ENCODE measurements around the gene GABPB2. TPM values are rescaled to one million over a fixed set of nuclear protein-coding genes. Genes with fewer than 3 reads are reported as not detected.

The GABPB2 gene
- total and polyA plus RNA-seq, 2 of the 13 experiments (the other 11 are each of a cell fraction or from before 2014, with no cell fraction given) = 0.09 TPM; not detected in 1

GRCh38 chr1:151164732-151165280 is 94.2 kb downstream of the GABPB2 start:
- peaks cover 0 to 5% of the 10 kb centered on the region in 2 experiments; a peak in 2 of 5 replicates for H3K27me3 ChIP-seq (ENCODE audit: control insufficient read depth in 1 of 2, insufficient read depth in 2 of 2, low read length in 2 of 2)
- intact Hi-C loops (cut with micrococcal nuclease; ENCODE audit: unreplicated experiment) = no loop called here
- H3K79me2 ChIP-seq (ENCODE audit: insufficient read depth, low read length) = peaks cover 17% of the 10 kb centered on the region
- no peaks in the 10 kb centered on the region for H3K9me3 ChIP-seq (ENCODE audit: low read length)
- peak; percentile 78 for FAIRE-seq
- peak; percentile 25 for DNase-seq (ENCODE audit: low spot score)
- no peak for TF ChIP-seq ETV5 (CRISPR knock-in tag; IDR thresholded peaks at IDR 0.05; ENCODE audit: borderline replicate concordance)
- 0 out of 2 replicates have a peak, but pooled peaks have one; percentile 14 for TF ChIP-seq HNF1B (CRISPR knock-in tag; IDR thresholded peaks at IDR 0.05)
- peak; percentile 67; the same call in 1 of the 2 replicates for TF ChIP-seq PATZ1 (CRISPR knock-in tag; IDR thresholded peaks at IDR 0.05)
- TF ChIP-seq TARDBP (CRISPR knock-in tag; IDR thresholded peaks at IDR 0.05) = peak; percentile 24; the same call in 1 of the 2 replicates
- peak; percentile 76; the same call in 1 of the 2 replicates for TF ChIP-seq CEBPB (IDR thresholded peaks at IDR 0.05; ENCODE audit: borderline replicate concordance, low read depth, low read length)
- TF ChIP-seq ZNF513 (CRISPR knock-in tag; conservative IDR thresholded peaks at IDR 0.05) = no peak
- no peak for TF ChIP-seq EZH2 (conservative IDR thresholded peaks at IDR 0.05; ENCODE audit: low read depth, low read length)
- TF ChIP-seq CEBPG (CRISPR knock-in tag; IDR thresholded peaks at IDR 0.05) = peak; percentile 78
- TF ChIP-seq ZNF703 (CRISPR knock-in tag; IDR thresholded peaks at IDR 0.05; ENCODE audit: borderline replicate concordance) = 0 out of 2 replicates have a peak, but pooled peaks have one; percentile 6
- 0 out of 2 replicates have a peak, but pooled peaks have one; percentile 19 for TF ChIP-seq RBFOX2 (IDR thresholded peaks at IDR 0.05; ENCODE audit: low read depth, low read length)
- under 1% methylated on average over 6 of the region's 11 CpGs for WGBS (ENCODE audit: low lambda C conversion rate)
- BruUV-seq (replicated peaks) = TSS peak; percentile 49
- POLR2A ChIA-PET = interaction anchor here (0.6 to 2.8 kb wide), 8 partner anchors 9 to 207 kb away, joined by 3 to 25 read pairs (median 4); partner anchors contain the start of genes PSMD4 and VPS72
- peaks cover 25% of the 10 kb centered on the region for H3K4me1 ChIP-seq (ENCODE audit: insufficient read depth, low read length)
- no peak overlapping the region for H2AFZ ChIP-seq (ENCODE audit: low read length)
- in situ Hi-C loops (cut with HindIII; ENCODE audit: extremely low pct_ligation_motif_present, low pct_unique_long_range_greater_than_20kb) = no loop called here
- H3K9ac ChIP-seq (ENCODE audit: insufficient read depth, low read depth, low read length) = peak overlapping the region; percentile 93
- no peaks in the 10 kb centered on the region for H4K20me1 ChIP-seq (ENCODE audit: insufficient read depth, low read length)
- H3K36me3 ChIP-seq (replicated peaks in 1 of 2; ENCODE audit: control insufficient read depth in 1 of 2, insufficient read depth in 2 of 2, low read length in 2 of 2) = peaks cover 13 to 17% of the 10 kb centered on the region in 2 experiments
- peak overlapping the region; percentile 91 to 94 (median 93) for H3K4me3 ChIP-seq (replicated peaks in 1 of 3; ENCODE audit: insufficient read depth in 1 of 3, low read depth in 2 of 3, low read length in 3 of 3)
- H3K4me2 ChIP-seq (ENCODE audit: low read depth, low read length) = peak overlapping the region; percentile 91
- ATAC-seq = peak; percentile 30
- CTCF ChIA-PET (ENCODE audit: low intra/inter-chr PET ratio, low total read pairs) = no interaction called here
- H3K27ac ChIP-seq (ENCODE audit: extremely low read length, insufficient read depth, low read length) = peak overlapping the region; percentile 85
